H1 (cell line): Measurements from ENCODE around the gene NPFF. TPM values are rescaled to one million over a fixed set of nuclear protein-coding genes. Genes with fewer than 3 reads are reported as not detected.

Experiments used
- CTCF ChIA-PET: fragments of 300-600 bp; sonication (Branson Sonifier 250); formaldehyde crosslinking; loops from one replicate; lab custom pipeline; 2021; ENCODE audit not compliant: partially characterized antibody; lab: Charles Lee
- POLR2A ChIA-PET: fragments of 300-600 bp; sonication (Branson Sonifier 250); formaldehyde crosslinking; loops from one replicate; lab custom pipeline; 2021; ENCODE audit warnings: inconsistent platforms; ENCODE audit not compliant: partially characterized antibody; lab: Charles Lee
- DNase-seq, 2 experiments: peaks; one replicate each; pipeline versions ENCODE4 v3.0.0 to v3.0.0-alpha.2; 2010 to 2022; ENCODE audit warnings: low spot score in 2 of 2, low read depth in 1 of 2, mixed read lengths in 1 of 2
- FAIRE-seq: peaks from 2 replicates; lab custom pipeline; 2011; peaks lifted over from hg19 to GRCh38; lab: Jason Lieb, UNC
- H2AFZ ChIP-seq: 2 replicates; pipeline ENCODE4 v1.8.1; 2012; ENCODE audit warnings: low read length, inconsistent platforms
- H2AK5ac ChIP-seq: 2 replicates; pipeline ENCODE4 v1.6.1; 2013; ENCODE audit warnings: low read depth, low read length
- H2BK120ac ChIP-seq: replicated peaks from 2 replicates; pipeline ENCODE3; 2013; ENCODE audit warnings: low read depth, low read length, inconsistent platforms
- H2BK12ac ChIP-seq: 2 replicates; pipeline ENCODE4 v1.6.1; 2013; ENCODE audit warnings: low read depth, low read length
- H2BK15ac ChIP-seq: 2 replicates; pipeline ENCODE4 v1.6.1; 2013; ENCODE audit warnings: low read length
- H2BK20ac ChIP-seq: 2 replicates; pipeline ENCODE4 v1.6.1; 2013; ENCODE audit warnings: low read length
- H2BK5ac ChIP-seq: 2 replicates; pipeline ENCODE4 v1.6.1; 2013; ENCODE audit warnings: low read depth, low read length
- H3K14ac ChIP-seq: 2 replicates; pipeline ENCODE4 v1.6.1; 2013; ENCODE audit warnings: inconsistent platforms; ENCODE audit not compliant: insufficient read length
- H3K18ac ChIP-seq: 2 replicates; pipeline ENCODE4 v1.6.1; 2013; ENCODE audit warnings: low read length; ENCODE audit errors: extremely low read depth
- H3K23ac ChIP-seq: 2 replicates; pipeline ENCODE4 v1.6.1; 2013; ENCODE audit warnings: inconsistent platforms; ENCODE audit not compliant: insufficient read length
- H3K23me2 ChIP-seq: 2 replicates; pipeline ENCODE4 v1.6.1; 2013; ENCODE audit warnings: low read depth, low read length
- H3K27ac ChIP-seq: 2 replicates; pipeline ENCODE4 v1.6.1; 2011; ENCODE audit warnings: low read depth, low read length, inconsistent platforms
- H3K27me3 ChIP-seq, 4 experiments: replicated peaks in 1 of 4; 1 replicate in 1 of 4; 2 replicates in 3 of 4; pipeline versions ENCODE4 v1.6.1 to v1.8.1; 2011 to 2013; ENCODE audit warnings: low read length in 3 of 4, mild to moderate bottlenecking in 3 of 4, inconsistent platforms in 2 of 4, mixed read lengths in 2 of 4, moderate library complexity in 1 of 4; ENCODE audit not compliant: control insufficient read depth in 3 of 4, insufficient read depth in 3 of 4; ENCODE audit errors: extremely low read depth in 1 of 4
- H3K36me3 ChIP-seq, 4 experiments: 2 replicates each; pipeline versions ENCODE4 v1.6.1 to v1.8.1; 2011 to 2013; ENCODE audit warnings: mild to moderate bottlenecking in 4 of 4, low read length in 3 of 4, moderate library complexity in 2 of 4, control low read depth in 1 of 4, inconsistent platforms in 1 of 4; ENCODE audit not compliant: insufficient read depth in 4 of 4, control insufficient read depth in 2 of 4
- H3K4ac ChIP-seq: replicated peaks from 2 replicates; pipeline ENCODE3; 2013; ENCODE audit warnings: low read length, low read depth, mixed read lengths, inconsistent platforms; ENCODE audit not compliant: insufficient read length
- H3K4me1 ChIP-seq, 4 experiments: replicated peaks in 1 of 4; 1 replicate in 1 of 4; 2 replicates in 3 of 4; pipeline versions ENCODE4 v1.6.1 to v1.8.1; 2011 to 2013; ENCODE audit warnings: low read length in 3 of 4, inconsistent platforms in 2 of 4, mixed read lengths in 1 of 4; ENCODE audit not compliant: insufficient read depth in 4 of 4, control insufficient read depth in 3 of 4
- H3K4me2 ChIP-seq, 2 experiments: 2 replicates each; pipeline versions ENCODE4 v1.6.1 to v1.8.1; 2011 to 2013; ENCODE audit warnings: low read depth in 2 of 2, low read length in 2 of 2, control low read depth in 1 of 2, inconsistent platforms in 1 of 2, mild to moderate bottlenecking in 1 of 2; ENCODE audit not compliant: insufficient read depth in 1 of 2
- H3K4me3 ChIP-seq, 4 experiments: fragments of 200-600, 300-600 bp in 1 of 4; sonication (generic), shearing (Covaris generic), sonication (Bioruptor Twin) in 1 of 4; 2 replicates each; pipeline versions ENCODE4 v1.5.1 to v1.8.1; 2011 to 2016; ENCODE audit warnings: low read length in 4 of 4, low read depth in 3 of 4, control low read depth in 2 of 4, inconsistent platforms in 2 of 4, mild to moderate bottlenecking in 2 of 4, mixed read lengths in 1 of 4, moderate library complexity in 1 of 4; ENCODE audit not compliant: insufficient read depth in 2 of 4; ENCODE audit errors: extremely low read depth in 1 of 4
- H3K56ac ChIP-seq: replicated peaks from 2 replicates; pipeline ENCODE3; 2013; ENCODE audit warnings: low read depth, mild to moderate bottlenecking, mixed read lengths, low read length, inconsistent platforms; ENCODE audit not compliant: insufficient read length
- H3K79me1 ChIP-seq: 2 replicates; pipeline ENCODE4 v1.6.1; 2013; ENCODE audit warnings: low read depth, low read length, control low read depth
- H3K79me2 ChIP-seq, 2 experiments: 2 replicates each; pipeline versions ENCODE4 v1.6.1 to v1.8.1; 2012 to 2013; ENCODE audit warnings: low read length in 2 of 2, mild to moderate bottlenecking in 2 of 2, inconsistent platforms in 1 of 2; ENCODE audit not compliant: insufficient read depth in 2 of 2, control insufficient read depth in 1 of 2
- H3K9ac ChIP-seq, 4 experiments: replicated peaks in 1 of 4; 1 replicate in 1 of 4; 2 replicates in 3 of 4; pipeline versions ENCODE4 v1.6.1 to v1.8.1; 2011 to 2013; ENCODE audit warnings: low read depth in 3 of 4, low read length in 3 of 4, control low read depth in 2 of 4, mild to moderate bottlenecking in 2 of 4, moderate library complexity in 2 of 4, inconsistent platforms in 1 of 4; ENCODE audit errors: extremely low read depth in 1 of 4
- H3K9me3 ChIP-seq, 2 experiments: 2 replicates each; pipeline versions ENCODE4 v1.6.1 to v1.8.1; 2012 to 2013; ENCODE audit warnings: mild to moderate bottlenecking in 2 of 2, moderate library complexity in 2 of 2, control low read depth in 1 of 2, inconsistent platforms in 1 of 2, low read depth in 1 of 2, low read length in 1 of 2, mixed read lengths in 1 of 2; ENCODE audit not compliant: insufficient read depth in 2 of 2
- H4K20me1 ChIP-seq, 2 experiments: replicated peaks in 1 of 2; 2 replicates each; pipeline versions ENCODE3 to v1.8.1; 2011 to 2013; ENCODE audit warnings: inconsistent platforms in 2 of 2, low read length in 2 of 2, mild to moderate bottlenecking in 1 of 2; ENCODE audit not compliant: insufficient read depth in 2 of 2, control insufficient read depth in 1 of 2
- H4K5ac ChIP-seq: 2 replicates; pipeline ENCODE4 v1.6.1; 2013; ENCODE audit warnings: low read length, low read depth, mixed read lengths, inconsistent platforms; ENCODE audit not compliant: insufficient read length
- H4K8ac ChIP-seq: 2 replicates; pipeline ENCODE4 v1.8.0; 2013; ENCODE audit warnings: mild to moderate bottlenecking, moderate library complexity, low read length, inconsistent platforms; ENCODE audit not compliant: insufficient read depth; ENCODE audit errors: extremely low read depth
- H4K91ac ChIP-seq: replicated peaks from 2 replicates; pipeline ENCODE3; 2013; ENCODE audit warnings: low read length, mixed read lengths, inconsistent platforms; ENCODE audit not compliant: insufficient read length
- ASH2L ChIP-seq: fragments of 200-600, 300-600 bp; sonication (generic); IDR thresholded peaks from one replicate; pipeline ENCODE4 v1.7.1; 2017; ENCODE audit warnings: low read length
- BRCA1 ChIP-seq: IDR thresholded peaks from 2 replicates; pipeline ENCODE4 v1.6.1; 2012; ENCODE audit warnings: low read depth, low read length, improper control_type of control experiment
- CHD1 ChIP-seq: IDR thresholded peaks from 2 replicates; pipeline ENCODE4 v1.6.1; 2012; ENCODE audit warnings: low read depth, low read length, improper control_type of control experiment
- EGR1 ChIP-seq: IDR thresholded peaks from 2 replicates; pipeline ENCODE4 v1.6.1; 2011; ENCODE audit warnings: low read depth, low read length, borderline replicate concordance
- EZH2 ChIP-seq: fragments of 200-600 bp; sonication (generic); IDR thresholded peaks from 2 replicates; pipeline ENCODE4 v1.7.1; 2012; ENCODE audit warnings: low read depth, mild to moderate bottlenecking, moderate library complexity, low read length, inconsistent platforms; ENCODE audit not compliant: severe bottlenecking
- HDAC2 ChIP-seq, 2 experiments: fragments of 300-600 bp in 1 of 2; sonication (generic) in 1 of 2; IDR thresholded peaks; 2 replicates each; pipeline ENCODE4 v1.6.1; 2011 to 2012; ENCODE audit warnings: low read depth in 2 of 2, low read length in 2 of 2, mild to moderate bottlenecking in 2 of 2, moderate library complexity in 2 of 2, borderline replicate concordance in 1 of 2, inconsistent platforms in 1 of 2
- HDAC6 ChIP-seq: IDR thresholded peaks from one replicate; pipeline ENCODE4 v1.7.1; 2012; ENCODE audit warnings: low read depth, mild to moderate bottlenecking, inconsistent platforms, low read length, moderate library complexity
- KDM1A ChIP-seq: fragments of 200-600, 300-600 bp; sonication (generic); IDR thresholded peaks from 2 replicates; pipeline ENCODE4 v1.7.1; 2016; ENCODE audit warnings: mild to moderate bottlenecking, low read length, borderline replicate concordance
- MAFK ChIP-seq: IDR thresholded peaks from 2 replicates; pipeline ENCODE4 v1.6.1; 2012; ENCODE audit warnings: low read depth, mild to moderate bottlenecking, improper control_type of control experiment, low read length
- NRF1 ChIP-seq: IDR thresholded peaks from 2 replicates; pipeline ENCODE4 v1.6.1; 2011; ENCODE audit warnings: mild to moderate bottlenecking, low read depth, low read length, improper control_type of control experiment
- PHF8 ChIP-seq: fragments of 200-600 bp; sonication (generic); conservative IDR thresholded peaks from 2 replicates; pipeline ENCODE4 v1.7.1; 2012; ENCODE audit warnings: low read depth, mild to moderate bottlenecking, inconsistent platforms, low read length, moderate library complexity
- ZNF274 ChIP-seq: IDR thresholded peaks from 2 replicates; pipeline ENCODE4 v1.7.0; 2012; ENCODE audit warnings: low read length, borderline replicate concordance; ENCODE audit errors: extremely low read depth
- WGBS, 2 experiments: shearing (Covaris generic) in 1 of 2; methylation state at CpG; one replicate each; pipeline versions ENCODE4 v1.1.6 to v1.1.7; 2013 to 2015; ENCODE audit warnings: low lambda C conversion rate in 2 of 2, mixed read lengths in 2 of 2, inconsistent platforms in 1 of 2, low coverage in 1 of 2, missing lambda C conversion rate in 1 of 2; ENCODE audit not compliant: insufficient replicate concordance in 2 of 2, insufficient coverage in 1 of 2, insufficient read length in 1 of 2; ENCODE audit errors: extremely low coverage in 1 of 2, missing lambda C conversion rate in 1 of 2; 5-methylcytosine and 5-hydroxymethylcytosine counted together
- polyA plus RNA-seq, 7 experiments: library from polyadenylated mRNA; depleted of rRNA in 3 of 7; stranded (reverse) in 5 of 7; unstranded in 2 of 7; fragments of >200 nt in 5 of 7; fragments of 200-250 nt in 2 of 7; gene quantifications; 1 replicate in 5 of 7; 2 replicates in 1 of 7; 4 replicates in 1 of 7; pipeline versions ENCODE4 v1.2.1 to v1.2.3, GENCODE V29; 2011 to 2013; ENCODE audit warnings: missing spikeins in 2 of 7, mixed read lengths in 2 of 7
- total RNA-seq: library from RNA; stranded (reverse); fragmentation: NEBNext Ultra II Directional; extraction: Animal tissue kit (Norgen Biotek cat#: 25700); gene quantifications from 2 replicates; pipeline ENCODE4 v1.2.1, GENCODE V29; 2021
- TF ChIP-seq, protein P1 (sequence below): IDR thresholded peaks from 2 replicates; pipeline ENCODE4 v1.6.1; 2012; ENCODE audit warnings: inconsistent platforms

Gene NPFF
- total and polyA plus RNA-seq, 2 of the 8 experiments (the other 6 are each of a cell fraction or from before 2014, with no cell fraction given) = not detected

DNA sequence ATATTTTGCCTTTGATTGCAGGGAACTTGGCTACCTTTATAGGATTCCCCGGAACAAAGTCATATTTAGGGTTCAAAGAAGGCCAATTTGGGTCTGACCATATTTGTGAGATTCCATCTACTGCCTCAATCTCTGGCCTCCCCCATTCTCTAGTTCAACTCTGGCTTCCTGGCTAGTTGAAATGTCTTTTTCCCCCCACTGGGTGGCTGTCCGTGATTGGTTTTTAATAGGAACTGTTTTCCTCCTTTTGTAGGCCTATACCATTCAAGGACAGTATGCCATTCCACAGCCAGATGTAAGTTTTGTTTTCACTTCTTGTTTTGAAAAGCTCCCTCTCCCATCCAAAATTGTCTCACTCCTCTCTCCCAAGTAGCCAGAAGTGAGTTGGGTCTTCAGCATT, 41.6 kb downstream of the NPFF start:
- H3K27ac ChIP-seq = no peak overlapping the region
- H3K4me1 ChIP-seq = peaks cover 0 to 10% (median 0%) of the 10 kb centered on the region in 4 experiments; a peak in 2 of 7 replicates
- no peaks in the 10 kb centered on the region for H3K9me3 ChIP-seq
- no peak overlapping the region for H2BK120ac ChIP-seq
- H3K79me1 ChIP-seq = peaks cover 7% of the 10 kb centered on the region
- FAIRE-seq (no peak), DNase-seq (no peak)
- no peak overlapping the region for H3K18ac ChIP-seq
- H4K20me1 ChIP-seq = peaks cover 32 to 50% of the 10 kb centered on the region in 2 experiments
- 91% methylated on average over 2 of the region's 2 CpGs; no CpG with 5 or more reads in 1 of the 2 experiments for WGBS, 2 experiments
- POLR2A ChIA-PET = interaction anchor here (0.9 to 67.0 kb wide), 3 partner anchors 2 to 166 kb away, joined by 3 to 3397 read pairs (median 3397); partner anchors contain the start of genes MAP3K12, MYG1, NPFF and PCBP2
- no peak overlapping the region for H3K9ac ChIP-seq
- H3K4me2 ChIP-seq = no peak overlapping the region
- no peak overlapping the region for H2BK5ac ChIP-seq
- H2BK20ac ChIP-seq = no peak overlapping the region
- no peaks in the 10 kb centered on the region; the same call in 1 of the 2 replicates for H3K23me2 ChIP-seq
- peaks cover 0 to 68% of the 10 kb centered on the region in 2 experiments; a peak in 2 of 4 replicates for H3K79me2 ChIP-seq
- H2AFZ ChIP-seq = no peak overlapping the region
- CTCF ChIA-PET = interaction anchor here (1.5 to 6.4 kb wide), 3 partner anchors 9 to 37 kb away, joined by 3 to 57 read pairs (median 13); no protein-coding TSS in a partner anchor
- peaks cover 86 to 100% (median 94%) of the 10 kb centered on the region in 4 experiments for H3K36me3 ChIP-seq
- H2AK5ac ChIP-seq = no peak overlapping the region
- H2BK15ac ChIP-seq = no peak overlapping the region
- H3K4ac ChIP-seq = no peak overlapping the region
- no peaks in the 10 kb centered on the region for H3K27me3 ChIP-seq
- H2BK12ac ChIP-seq = no peak overlapping the region
- H4K5ac ChIP-seq = no peak overlapping the region
- no peak overlapping the region for H3K56ac ChIP-seq
- no peak overlapping the region for H3K23ac ChIP-seq
- no peak overlapping the region for H4K8ac ChIP-seq
- no peak overlapping the region for H3K14ac ChIP-seq
- no peak overlapping the region for H3K4me3 ChIP-seq
- H4K91ac ChIP-seq = no peak overlapping the region
- TF ChIP-seq ZNF274 (no peak), EGR1 (no peak), HDAC6 (no peak), BRCA1 (no peak), NRF1 (no peak), PHF8 (no peak), KDM1A (no peak), MAFK (no peak), ASH2L (no peak), CHD1 (no peak), HDAC2 (IDR thresholded peaks at IDR 0.05; ENCODE audit: borderline replicate concordance in 1 of 2, low read depth in 2 of 2, low read length in 2 of 2) (no peak), EZH2 (no peak)
- TF ChIP-seq, protein P1, sequence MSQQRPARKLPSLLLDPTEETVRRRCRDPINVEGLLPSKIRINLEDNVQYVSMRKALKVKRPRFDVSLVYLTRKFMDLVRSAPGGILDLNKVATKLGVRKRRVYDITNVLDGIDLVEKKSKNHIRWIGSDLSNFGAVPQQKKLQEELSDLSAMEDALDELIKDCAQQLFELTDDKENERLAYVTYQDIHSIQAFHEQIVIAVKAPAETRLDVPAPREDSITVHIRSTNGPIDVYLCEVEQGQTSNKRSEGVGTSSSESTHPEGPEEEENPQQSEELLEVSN = no peak
